A549 (cell line): ENCODE measurements around the gene COG7. TPM values are rescaled to one million over a fixed set of nuclear protein-coding genes. Genes with fewer than 3 reads are reported as not detected.

Source experiments
- ATAC-seq, 2 experiments: fragments of 200-7000 bp in 1 of 2; fragments of >200 bp in 1 of 2; cut with Nextera tagmentation in 1 of 2; cut with Tn5 transposase in 1 of 2; 3 replicates each; pipeline versions ENCODE4 v1.8.0 to v1.9.1; 2018 to 2020; ENCODE audit warnings: mild to moderate bottlenecking in 1 of 2, moderate library complexity in 1 of 2
- CTCF ChIA-PET: fragments of 300-600 bp; sonication (Branson Sonifier 250); formaldehyde crosslinking; extraction: SDS; loops from one replicate; lab custom pipeline; 2021; ENCODE audit warnings: antibody characterized with exemption, inconsistent platforms; lab: Yijun Ruan, JAX
- POLR2A ChIA-PET: fragments of 350-600 bp; formaldehyde crosslinking; extraction: SDS; loops from one replicate; lab custom pipeline; 2021; ENCODE audit warnings: antibody characterized with exemption, inconsistent platforms; lab: Yijun Ruan, JAX
- DNase-seq, 2 experiments: peaks; one replicate each; pipeline versions ENCODE4 v3.0.0 to v3.0.0-alpha.2; 2011 to 2016; ENCODE audit warnings: low read depth in 1 of 2, low spot score in 1 of 2
- FAIRE-seq: peaks from 2 replicates; lab custom pipeline; 2011; peaks lifted over from hg19 to GRCh38; lab: Jason Lieb, UNC
- H3K27ac ChIP-seq, 2 experiments: fragments of >200 bp; sonication (Bioruptor Twin); formaldehyde crosslinking; 3 replicates each; pipeline ENCODE4 v1.5.1; 2016 to 2017
- H3K4me1 ChIP-seq: fragments of >200 bp; sonication (Bioruptor Twin); formaldehyde crosslinking; 3 replicates; pipeline ENCODE4 v1.6.1; 2016
- H3K4me2 ChIP-seq: fragments of >200 bp; sonication (Bioruptor Twin); formaldehyde crosslinking; 3 replicates; pipeline ENCODE4 v1.6.1; 2016
- H3K4me3 ChIP-seq: fragments of >200 bp; sonication (Bioruptor Twin); formaldehyde crosslinking; 3 replicates; pipeline ENCODE4 v1.5.1; 2016
- H3K9me3 ChIP-seq: fragments of >200 bp; sonication (Bioruptor Twin); formaldehyde crosslinking; 3 replicates; pipeline ENCODE4 v1.6.1; 2016
- CBX2 ChIP-seq: fragments of 200-600 bp; sonication (generic); IDR thresholded peaks from 2 replicates; pipeline ENCODE4 v1.6.1; 2016; ENCODE audit warnings: low read depth, mild to moderate bottlenecking, borderline replicate concordance
- CHD2 ChIP-seq: fragments of 150-350 bp; IDR thresholded peaks from 2 replicates; pipeline ENCODE4 v1.6.1; 2014; ENCODE audit warnings: low read length; ENCODE audit not compliant: partially characterized antibody
- EP300 ChIP-seq, 2 experiments: fragments of >200 bp; sonication (Bioruptor Twin); formaldehyde crosslinking; IDR thresholded peaks; 2 replicates in 1 of 2; 3 replicates in 1 of 2; pipeline ENCODE4 v1.6.1; 2016 to 2017
- ESRRA ChIP-seq: fragments of 150-350 bp; IDR thresholded peaks from 2 replicates; pipeline ENCODE4 v1.6.1; 2014; ENCODE audit warnings: mild to moderate bottlenecking, low read length, borderline replicate concordance
- FOSL2 ChIP-seq, 2 experiments: fragments of 450-650 bp in 1 of 2; fragments of >200 bp in 1 of 2; sonication (Bioruptor Twin) in 1 of 2; formaldehyde crosslinking; IDR thresholded peaks; 2 replicates each; pipeline versions ENCODE4 v1.5.0 to v1.6.1; 2016 to 2020; ENCODE audit warnings: mild to moderate bottlenecking in 1 of 2, moderate library complexity in 1 of 2
- FOXS1 ChIP-seq: fragments of 250-450 bp; sonication (Bioruptor Pico); IDR thresholded peaks from 2 replicates; pipeline ENCODE4 v1.5.0; 2020; ENCODE audit warnings: mild to moderate bottlenecking, moderate library complexity
- HDAC2 ChIP-seq: fragments of 200-600 bp; sonication (generic); IDR thresholded peaks from 2 replicates; pipeline ENCODE4 v1.6.1; 2016
- HOXB13 ChIP-seq: fragments of 250-450 bp; sonication (Bioruptor Pico); IDR thresholded peaks from 2 replicates; pipeline ENCODE4 v1.5.0; 2020; ENCODE audit warnings: low read depth, mild to moderate bottlenecking, moderate library complexity
- HOXB5 ChIP-seq: fragments of 250-450 bp; sonication (Bioruptor Pico); IDR thresholded peaks from 2 replicates; pipeline ENCODE4 v1.5.0; 2020; ENCODE audit warnings: mild to moderate bottlenecking, moderate library complexity
- JUN ChIP-seq, 2 experiments: fragments of >200 bp; sonication (Bioruptor Twin); formaldehyde crosslinking; IDR thresholded peaks; 2 replicates in 1 of 2; 3 replicates in 1 of 2; pipeline ENCODE4 v1.6.1; 2016 to 2017
- KDM1A ChIP-seq: fragments of 200-600 bp; sonication (generic); IDR thresholded peaks from 2 replicates; pipeline ENCODE4 v1.6.1; 2016; ENCODE audit warnings: low read depth, mild to moderate bottlenecking
- KDM5A ChIP-seq: fragments of 200-600 bp; sonication (generic); IDR thresholded peaks from 2 replicates; pipeline ENCODE4 v1.6.1; 2016; ENCODE audit warnings: antibody characterized with exemption, mild to moderate bottlenecking
- MAFK ChIP-seq: fragments of 450-650 bp; IDR thresholded peaks from 2 replicates; pipeline ENCODE4 v1.6.1; 2014; ENCODE audit not compliant: partially characterized antibody
- MAZ ChIP-seq: fragments of 150-350 bp; IDR thresholded peaks from 2 replicates; pipeline ENCODE4 v1.6.1; 2014; ENCODE audit warnings: antibody characterized with exemption, low read depth, low read length, borderline replicate concordance
- NFE2L2 ChIP-seq: fragments of 150-350 bp; conservative IDR thresholded peaks from 2 replicates; pipeline ENCODE4 v1.6.1; 2014; ENCODE audit warnings: low read length
- POLR2A ChIP-seq: IDR thresholded peaks from 2 replicates; pipeline ENCODE4 v1.6.1; 2012; ENCODE audit warnings: mild to moderate bottlenecking, low read length
- RARB ChIP-seq: fragments of 250-450 bp; sonication (Bioruptor Pico); IDR thresholded peaks from 2 replicates; pipeline ENCODE4 v1.8.0; 2021; ENCODE audit warnings: mild to moderate bottlenecking, moderate library complexity
- RCOR1 ChIP-seq: fragments of 150-350 bp; IDR thresholded peaks from 2 replicates; pipeline ENCODE4 v1.6.1; 2014; ENCODE audit warnings: antibody characterized with exemption, low read length, low read depth
- SREBF2 ChIP-seq: fragments of 450-650 bp; IDR thresholded peaks from 2 replicates; pipeline ENCODE4 v1.6.1; 2014; ENCODE audit warnings: mild to moderate bottlenecking, moderate library complexity
- TP53 ChIP-seq: fragments of 250-450 bp; sonication (Bioruptor Pico); IDR thresholded peaks from 2 replicates; pipeline ENCODE4 v1.5.0; 2021; ENCODE audit warnings: mild to moderate bottlenecking, moderate library complexity
- ZC3H11A ChIP-seq: fragments of 450-650 bp; IDR thresholded peaks from 2 replicates; pipeline ENCODE4 v1.6.1; 2014; ENCODE audit warnings: antibody characterized with exemption, mild to moderate bottlenecking
- ZNF302 ChIP-seq: fragments of 250-450 bp; sonication (Bioruptor Pico); IDR thresholded peaks from 2 replicates; pipeline ENCODE4 v1.9.0; 2021; ENCODE audit warnings: inconsistent platforms, mild to moderate bottlenecking, moderate library complexity
- ZSCAN20 ChIP-seq: fragments of 250-450 bp; sonication (Bioruptor Pico); IDR thresholded peaks from 2 replicates; pipeline ENCODE4 v1.8.0; 2022; ENCODE audit warnings: mild to moderate bottlenecking, moderate library complexity
- WGBS: methylation state at CpG from one replicate; pipeline ENCODE4 v1.1.6; 2017; ENCODE audit errors: missing lambda C conversion rate; 5-methylcytosine and 5-hydroxymethylcytosine counted together
- polyA plus RNA-seq, 4 experiments: library from polyadenylated mRNA; depleted of rRNA in 3 of 4; stranded (reverse); fragments of >200 nt; fragmentation: RNase III in 1 of 4; extraction: RNeasy Plus Mini Kit Qiagen cat#74134 plus additional on column Dnase treatment in 1 of 4; gene quantifications; 2 replicates in 3 of 4; 3 replicates in 1 of 4; pipeline ENCODE4 v1.2.3, GENCODE V29; 2011 to 2017
- TF ChIP-seq, protein P1 (sequence below): fragments of 150-350 bp; IDR thresholded peaks from 2 replicates; pipeline ENCODE4 v1.6.1; 2014; ENCODE audit warnings: low read depth, mild to moderate bottlenecking, low read length
- TF ChIP-seq, protein P2 (sequence below): fragments of 250-450 bp; sonication (Bioruptor Pico); IDR thresholded peaks from 2 replicates; pipeline ENCODE4 v1.5.0; 2021; ENCODE audit warnings: mild to moderate bottlenecking, moderate library complexity, borderline replicate concordance
- TF ChIP-seq, protein P3 (sequence below): fragments of >200 bp; sonication (Bioruptor Twin); formaldehyde crosslinking; IDR thresholded peaks from 2 replicates; pipeline ENCODE4 v1.6.1; 2016
- TF ChIP-seq, protein P4 (sequence below): fragments of 200-600 bp; sonication (generic); IDR thresholded peaks from 2 replicates; pipeline ENCODE4 v1.6.1; 2016; ENCODE audit warnings: antibody characterized with exemption, mild to moderate bottlenecking, moderate library complexity

The COG7 gene
- polyA plus RNA-seq, 2 of the 4 experiments (the other 2 are of a cell fraction) = 11.3 to 18.5 TPM

DNA sequence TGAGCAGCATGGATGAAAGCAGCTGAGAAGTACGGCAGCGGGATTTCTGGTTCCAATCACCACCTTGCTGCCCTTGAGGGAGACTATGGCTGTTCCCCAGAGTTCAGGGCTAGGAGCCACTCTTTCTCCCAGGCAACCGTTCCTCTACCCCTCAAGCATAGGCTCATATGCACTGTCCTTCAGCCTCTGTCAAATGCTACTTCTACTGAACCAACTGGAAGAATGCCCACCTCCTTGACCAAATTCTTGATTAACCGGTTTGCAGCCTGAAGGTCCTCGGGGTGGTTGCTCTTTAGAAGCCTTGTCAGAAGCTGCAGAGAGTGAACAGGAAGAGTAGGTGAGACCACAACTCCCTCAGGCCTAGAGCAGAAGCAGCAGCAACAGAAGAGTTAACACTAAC, 33.5 kb upstream of the COG7 start (continued):
- no peak for TF ChIP-seq HOXB5 (CRISPR knock-in tag)
- TF ChIP-seq MAFK = no peak
- no peak for TF ChIP-seq HOXB13 (CRISPR knock-in tag)

DNA sequence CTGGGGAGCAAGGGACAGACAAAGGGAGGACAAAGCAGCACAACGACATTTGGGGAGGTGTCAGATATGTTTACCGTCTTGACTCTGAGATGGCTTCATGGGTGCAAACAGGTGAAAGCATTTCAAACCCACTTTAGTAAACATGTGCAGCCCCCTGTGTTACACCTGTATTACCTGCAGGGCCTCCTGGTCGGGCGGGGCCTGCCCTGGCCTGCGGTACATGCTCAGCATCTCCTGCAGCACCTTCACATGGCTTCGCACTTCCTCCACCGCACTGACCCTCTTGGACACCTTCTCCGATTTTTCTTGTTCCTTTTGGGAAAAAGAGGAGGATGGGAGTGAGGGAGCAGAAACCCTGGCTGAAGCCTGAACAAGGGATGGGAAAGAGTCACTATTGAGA, 32.9 kb upstream of the COG7 start:
- TF ChIP-seq POLR2A = no peak
- no peak for TF ChIP-seq ZSCAN20
- TF ChIP-seq CBX2 = no peak
- no peak for TF ChIP-seq RARB (CRISPR knock-in tag)
- no peak for TF ChIP-seq FOSL2 (IDR thresholded peaks at IDR 0.05)
- TF ChIP-seq FOSL2 (CRISPR knock-in tag; IDR thresholded peaks at IDR 0.05) = no peak
- TF ChIP-seq ESRRA = no peak
- TF ChIP-seq TP53 (CRISPR knock-in tag) = no peak
- TF ChIP-seq SREBF2 = no peak
- TF ChIP-seq, protein P1, sequence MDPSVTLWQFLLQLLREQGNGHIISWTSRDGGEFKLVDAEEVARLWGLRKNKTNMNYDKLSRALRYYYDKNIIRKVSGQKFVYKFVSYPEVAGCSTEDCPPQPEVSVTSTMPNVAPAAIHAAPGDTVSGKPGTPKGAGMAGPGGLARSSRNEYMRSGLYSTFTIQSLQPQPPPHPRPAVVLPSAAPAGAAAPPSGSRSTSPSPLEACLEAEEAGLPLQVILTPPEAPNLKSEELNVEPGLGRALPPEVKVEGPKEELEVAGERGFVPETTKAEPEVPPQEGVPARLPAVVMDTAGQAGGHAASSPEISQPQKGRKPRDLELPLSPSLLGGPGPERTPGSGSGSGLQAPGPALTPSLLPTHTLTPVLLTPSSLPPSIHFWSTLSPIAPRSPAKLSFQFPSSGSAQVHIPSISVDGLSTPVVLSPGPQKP = no peak
- no peak for TF ChIP-seq KDM5A
- TF ChIP-seq, protein P2, sequence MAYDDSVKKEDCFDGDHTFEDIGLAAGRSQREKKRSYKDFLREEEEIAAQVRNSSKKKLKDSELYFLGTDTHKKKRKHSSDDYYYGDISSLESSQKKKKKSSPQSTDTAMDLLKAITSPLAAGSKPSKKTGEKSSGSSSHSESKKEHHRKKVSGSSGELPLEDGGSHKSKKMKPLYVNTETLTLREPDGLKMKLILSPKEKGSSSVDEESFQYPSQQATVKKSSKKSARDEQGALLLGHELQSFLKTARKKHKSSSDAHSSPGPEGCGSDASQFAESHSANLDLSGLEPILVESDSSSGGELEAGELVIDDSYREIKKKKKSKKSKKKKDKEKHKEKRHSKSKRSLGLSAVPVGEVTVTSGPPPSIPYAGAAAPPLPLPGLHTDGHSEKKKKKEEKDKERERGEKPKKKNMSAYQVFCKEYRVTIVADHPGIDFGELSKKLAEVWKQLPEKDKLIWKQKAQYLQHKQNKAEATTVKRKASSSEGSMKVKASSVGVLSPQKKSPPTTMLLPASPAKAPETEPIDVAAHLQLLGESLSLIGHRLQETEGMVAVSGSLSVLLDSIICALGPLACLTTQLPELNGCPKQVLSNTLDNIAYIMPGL (CRISPR knock-in tag) = no peak

DNA sequence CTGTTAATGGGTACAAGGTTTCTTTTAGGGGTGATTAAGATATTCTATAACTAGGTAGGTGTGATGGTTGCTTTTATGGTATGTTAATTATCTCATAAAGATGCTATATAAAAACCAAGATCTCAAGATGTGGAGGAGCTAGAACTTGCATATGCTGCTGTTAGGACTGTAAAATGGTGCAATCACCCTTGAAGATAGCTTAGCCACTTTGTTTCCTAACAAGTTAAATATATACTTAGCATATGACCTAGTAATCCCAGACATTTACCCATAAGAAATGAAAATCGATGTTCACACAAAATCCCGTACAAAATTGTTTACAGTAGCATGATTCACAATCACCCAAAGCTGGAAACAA, 32.2 kb upstream of the COG7 start:
- ChIA-PET POLR2A (no interaction called here), CTCF (no interaction called here)
- 59% methylated on average over 2 of the region's 2 CpGs for WGBS
- ATAC-seq (no peak), DNase-seq (no peak), FAIRE-seq (no peak)
- Histone ChIP-seq H3K4me3 (no peak overlapping the region), H3K27ac (no peak overlapping the region), H3K4me1 (no peaks in the 10 kb centered on the region), H3K9me3 (no peaks in the 10 kb centered on the region), H3K4me2 (no peak overlapping the region)
- TF ChIP-seq CHD2 (no peak), HDAC2 (no peak), JUN (IDR thresholded peaks at IDR 0.05) (no peak), NFE2L2 (no peak), ZC3H11A (no peak), MAZ (no peak), RCOR1 (no peak), EP300 (IDR thresholded peaks at IDR 0.05) (no peak), HOXB5 (CRISPR knock-in tag) (no peak), FOXS1 (CRISPR knock-in tag) (no peak), CBX2 (no peak), KDM1A (no peak), ZNF302 (no peak), FOSL2 (IDR thresholded peaks at IDR 0.05) (no peak), FOSL2 (CRISPR knock-in tag; IDR thresholded peaks at IDR 0.05) (no peak)
- TF ChIP-seq, protein P2 (CRISPR knock-in tag) = no peak
- TF ChIP-seq, protein P3, sequence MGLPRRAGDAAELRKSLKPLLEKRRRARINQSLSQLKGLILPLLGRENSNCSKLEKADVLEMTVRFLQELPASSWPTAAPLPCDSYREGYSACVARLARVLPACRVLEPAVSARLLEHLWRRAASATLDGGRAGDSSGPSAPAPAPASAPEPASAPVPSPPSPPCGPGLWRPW = no peak
- TF ChIP-seq, protein P4, sequence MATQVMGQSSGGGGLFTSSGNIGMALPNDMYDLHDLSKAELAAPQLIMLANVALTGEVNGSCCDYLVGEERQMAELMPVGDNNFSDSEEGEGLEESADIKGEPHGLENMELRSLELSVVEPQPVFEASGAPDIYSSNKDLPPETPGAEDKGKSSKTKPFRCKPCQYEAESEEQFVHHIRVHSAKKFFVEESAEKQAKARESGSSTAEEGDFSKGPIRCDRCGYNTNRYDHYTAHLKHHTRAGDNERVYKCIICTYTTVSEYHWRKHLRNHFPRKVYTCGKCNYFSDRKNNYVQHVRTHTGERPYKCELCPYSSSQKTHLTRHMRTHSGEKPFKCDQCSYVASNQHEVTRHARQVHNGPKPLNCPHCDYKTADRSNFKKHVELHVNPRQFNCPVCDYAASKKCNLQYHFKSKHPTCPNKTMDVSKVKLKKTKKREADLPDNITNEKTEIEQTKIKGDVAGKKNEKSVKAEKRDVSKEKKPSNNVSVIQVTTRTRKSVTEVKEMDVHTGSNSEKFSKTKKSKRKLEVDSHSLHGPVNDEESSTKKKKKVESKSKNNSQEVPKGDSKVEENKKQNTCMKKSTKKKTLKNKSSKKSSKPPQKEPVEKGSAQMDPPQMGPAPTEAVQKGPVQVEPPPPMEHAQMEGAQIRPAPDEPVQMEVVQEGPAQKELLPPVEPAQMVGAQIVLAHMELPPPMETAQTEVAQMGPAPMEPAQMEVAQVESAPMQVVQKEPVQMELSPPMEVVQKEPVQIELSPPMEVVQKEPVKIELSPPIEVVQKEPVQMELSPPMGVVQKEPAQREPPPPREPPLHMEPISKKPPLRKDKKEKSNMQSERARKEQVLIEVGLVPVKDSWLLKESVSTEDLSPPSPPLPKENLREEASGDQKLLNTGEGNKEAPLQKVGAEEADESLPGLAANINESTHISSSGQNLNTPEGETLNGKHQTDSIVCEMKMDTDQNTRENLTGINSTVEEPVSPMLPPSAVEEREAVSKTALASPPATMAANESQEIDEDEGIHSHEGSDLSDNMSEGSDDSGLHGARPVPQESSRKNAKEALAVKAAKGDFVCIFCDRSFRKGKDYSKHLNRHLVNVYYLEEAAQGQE = no peak

More for the DNA sequence above, 32.9 kb upstream of the COG7 start:
- ChIA-PET CTCF (no interaction called here), POLR2A (no interaction called here)
- 95% methylated on average over 8 of the region's 8 CpGs for WGBS
- H3K4me2 ChIP-seq = no peak overlapping the region
- DNase-seq = no peak
- no peaks in the 10 kb centered on the region for H3K4me1 ChIP-seq
- no peaks in the 10 kb centered on the region for H3K9me3 ChIP-seq
- no peak for ATAC-seq
- H3K27ac ChIP-seq = no peak overlapping the region
- no peak overlapping the region for H3K4me3 ChIP-seq
- no peak for FAIRE-seq
